Measurements from ENCODE around the gene ACP1. TPM values are rescaled to one million over a fixed set of nuclear protein-coding genes. Genes with fewer than 3 reads are reported as not detected.

The ACP1 gene
- total RNA-seq, 1 donor from 2014 or later = 68.4 TPM

DNA sequence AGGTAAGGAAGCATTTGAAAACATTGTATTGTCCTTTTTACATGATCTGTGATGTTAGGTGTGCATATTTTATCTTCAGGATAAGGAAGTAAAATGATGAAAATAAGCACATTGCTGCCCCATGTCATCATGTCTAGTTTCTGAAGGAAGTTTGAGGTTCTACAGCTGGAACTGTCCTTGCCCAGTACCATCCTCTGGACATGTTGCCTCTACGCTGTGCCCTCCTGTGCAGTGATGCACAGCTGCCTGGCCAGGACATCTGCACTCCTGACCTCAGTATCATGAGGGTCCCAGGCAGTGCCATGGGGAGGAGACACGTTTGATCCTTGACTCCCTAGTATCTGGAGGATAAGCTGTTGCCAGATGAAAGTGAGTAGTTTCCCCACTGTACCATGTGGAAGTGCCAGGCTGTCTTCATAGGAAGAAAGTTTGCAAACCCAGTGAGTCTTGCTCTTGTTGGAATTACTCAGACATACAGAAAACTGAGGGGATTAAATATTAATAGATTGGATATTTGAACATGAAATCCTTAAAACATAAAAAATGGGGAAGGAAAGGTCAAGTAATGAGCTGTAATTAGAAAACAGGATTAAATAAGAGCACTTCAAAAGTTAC is 13.7 kb downstream of the ACP1 start:
- intact Hi-C loops (cut with DNase I) = no loop called here

DNA sequence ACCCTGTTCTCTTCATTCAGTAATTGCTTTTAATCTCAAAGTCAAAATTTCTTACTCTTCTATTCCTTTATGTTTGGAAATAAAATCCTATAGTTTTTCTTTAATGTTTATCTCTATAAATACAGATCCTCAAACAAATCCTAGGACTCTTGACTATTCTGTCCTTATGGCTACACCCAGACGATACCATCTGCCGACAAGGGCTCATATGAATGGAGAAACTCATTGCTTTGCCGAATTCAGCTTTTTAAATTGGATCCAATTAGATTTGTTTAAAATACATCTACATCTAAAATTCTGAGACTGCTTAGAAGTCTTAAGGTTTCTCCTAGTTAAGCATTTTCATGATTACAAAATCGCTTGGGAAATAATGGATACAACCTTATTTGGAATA is 14.2 kb downstream of the ACP1 start:
- intact Hi-C loops (cut with DNase I) = no loop called here
- ATAC-seq (no peak), DNase-seq (no peak)
- TF ChIP-seq, protein P1, sequence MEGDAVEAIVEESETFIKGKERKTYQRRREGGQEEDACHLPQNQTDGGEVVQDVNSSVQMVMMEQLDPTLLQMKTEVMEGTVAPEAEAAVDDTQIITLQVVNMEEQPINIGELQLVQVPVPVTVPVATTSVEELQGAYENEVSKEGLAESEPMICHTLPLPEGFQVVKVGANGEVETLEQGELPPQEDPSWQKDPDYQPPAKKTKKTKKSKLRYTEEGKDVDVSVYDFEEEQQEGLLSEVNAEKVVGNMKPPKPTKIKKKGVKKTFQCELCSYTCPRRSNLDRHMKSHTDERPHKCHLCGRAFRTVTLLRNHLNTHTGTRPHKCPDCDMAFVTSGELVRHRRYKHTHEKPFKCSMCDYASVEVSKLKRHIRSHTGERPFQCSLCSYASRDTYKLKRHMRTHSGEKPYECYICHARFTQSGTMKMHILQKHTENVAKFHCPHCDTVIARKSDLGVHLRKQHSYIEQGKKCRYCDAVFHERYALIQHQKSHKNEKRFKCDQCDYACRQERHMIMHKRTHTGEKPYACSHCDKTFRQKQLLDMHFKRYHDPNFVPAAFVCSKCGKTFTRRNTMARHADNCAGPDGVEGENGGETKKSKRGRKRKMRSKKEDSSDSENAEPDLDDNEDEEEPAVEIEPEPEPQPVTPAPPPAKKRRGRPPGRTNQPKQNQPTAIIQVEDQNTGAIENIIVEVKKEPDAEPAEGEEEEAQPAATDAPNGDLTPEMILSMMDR (IDR thresholded peaks at IDR 0.05) = no peak
- H3K4me1 ChIP-seq = no peaks in the 10 kb centered on the region
- peaks cover 94% of the 10 kb centered on the region for H3K36me3 ChIP-seq
- H3K4me3 ChIP-seq = no peak overlapping the region
- H3K27ac ChIP-seq = peak overlapping the region; percentile 26
- no peaks in the 10 kb centered on the region for H3K9me3 ChIP-seq
- H3K27me3 ChIP-seq = no peaks in the 10 kb centered on the region

More for the DNA sequence above, 13.7 kb downstream of the ACP1 start:
- H3K27ac ChIP-seq = peak overlapping the region; percentile 26
- no peak overlapping the region for H3K4me3 ChIP-seq
- H3K27me3 ChIP-seq = no peaks in the 10 kb centered on the region
- H3K4me1 ChIP-seq = no peaks in the 10 kb centered on the region
- ATAC-seq = peak; percentile 42
- no peak for DNase-seq
- TF ChIP-seq, protein P1 (IDR thresholded peaks at IDR 0.05) = no peak
- H3K36me3 ChIP-seq = peaks cover 97% of the 10 kb centered on the region
- H3K9me3 ChIP-seq = no peaks in the 10 kb centered on the region

DNA sequence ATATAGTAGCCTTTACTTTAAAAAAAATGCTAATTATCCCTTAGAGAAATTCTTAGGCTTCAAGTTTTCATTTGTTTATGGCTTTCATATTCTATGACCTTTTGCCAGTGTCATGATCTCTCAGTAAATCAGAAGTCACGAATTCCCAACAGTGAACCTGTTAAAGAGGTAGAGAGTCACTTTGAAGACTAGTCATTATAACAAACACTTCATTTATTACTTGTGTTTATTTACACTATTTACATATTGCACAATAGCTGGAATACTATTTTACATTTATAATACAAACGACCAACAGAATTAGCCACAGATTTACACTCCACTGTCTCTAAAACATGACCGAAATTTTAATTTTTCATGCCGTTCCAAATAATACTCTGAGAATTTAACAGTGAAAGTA is 14.6 kb downstream of the ACP1 start:
- Histone ChIP-seq H3K4me1 (no peaks in the 10 kb centered on the region), H3K27me3 (no peaks in the 10 kb centered on the region), H3K9me3 (no peaks in the 10 kb centered on the region), H3K36me3 (peaks cover 90% of the 10 kb centered on the region), H3K4me3 (no peak overlapping the region), H3K27ac (no peak overlapping the region)
- TF ChIP-seq, protein P1 (IDR thresholded peaks at IDR 0.05) = no peak
- ATAC-seq = no peak
- DNase-seq = no peak
- intact Hi-C loops (cut with DNase I) = no loop called here

DNA sequence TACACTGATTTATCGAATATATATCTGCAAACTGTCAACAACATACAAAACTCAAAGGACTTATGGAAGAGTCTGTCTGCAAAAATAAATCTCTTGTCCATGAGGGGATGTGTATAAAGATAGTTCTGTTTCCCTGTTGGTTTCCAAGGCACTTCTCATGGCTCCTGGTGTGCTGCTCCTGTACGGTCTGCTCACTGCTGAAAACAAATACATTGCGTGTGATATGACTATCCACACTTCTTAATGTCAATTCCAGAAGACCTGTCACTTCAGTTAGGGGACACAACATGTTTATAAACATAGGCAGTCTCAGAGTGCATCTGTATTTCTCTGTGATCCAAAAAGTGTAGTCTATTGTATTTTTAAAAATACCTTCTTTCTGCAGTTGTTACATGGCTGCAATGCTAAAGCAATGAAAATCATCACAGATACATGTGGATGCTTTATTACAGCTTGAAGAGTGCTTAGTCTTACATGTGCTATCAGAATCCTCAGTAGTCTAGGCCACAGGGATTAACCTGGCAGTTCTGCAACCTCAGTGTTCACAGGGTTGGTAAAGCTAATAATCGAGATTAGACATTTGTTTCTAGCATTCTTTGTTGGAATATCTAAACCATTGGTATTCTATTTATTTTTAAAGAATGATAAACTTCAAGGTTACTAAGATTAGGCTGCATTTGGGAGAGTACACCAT is 15.4 kb downstream of the ACP1 start:
- DNase-seq (no peak), ATAC-seq (no peak)
- TF ChIP-seq, protein P1 (IDR thresholded peaks at IDR 0.05) = no peak
- Histone ChIP-seq H3K36me3 (peaks cover 83% of the 10 kb centered on the region), H3K4me3 (no peak overlapping the region), H3K9me3 (no peaks in the 10 kb centered on the region), H3K4me1 (peaks cover 3% of the 10 kb centered on the region), H3K27ac (no peak overlapping the region), H3K27me3 (no peaks in the 10 kb centered on the region)
- intact Hi-C loops (cut with DNase I) = no loop called here

DNA sequence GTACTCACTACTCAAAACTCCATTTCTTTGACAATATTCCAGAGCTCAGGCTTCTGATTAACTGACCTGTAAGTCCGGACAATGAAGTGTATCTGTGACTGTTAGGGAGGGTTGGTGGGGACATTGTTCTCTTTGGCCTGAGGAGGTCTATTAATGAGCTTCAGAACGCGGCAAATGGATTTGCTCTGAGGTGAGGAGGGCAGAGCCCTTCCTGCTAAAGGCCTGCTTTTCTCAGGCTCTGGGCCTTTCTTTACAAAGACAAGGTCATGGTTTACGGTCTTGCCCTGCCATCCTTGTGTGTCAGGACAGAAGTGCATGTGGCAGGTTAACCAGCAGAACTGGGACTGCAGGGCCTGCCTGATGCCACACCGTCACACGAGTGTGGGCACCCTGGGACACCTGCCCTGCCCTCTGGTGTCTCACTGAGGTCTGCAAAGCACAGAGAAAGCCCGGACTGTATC is 15.9 kb downstream of the ACP1 start:
- no peaks in the 10 kb centered on the region for H3K27me3 ChIP-seq
- H3K4me1 ChIP-seq = peaks cover 9% of the 10 kb centered on the region
- intact Hi-C loops (cut with DNase I) = no loop called here
- no peaks in the 10 kb centered on the region for H3K9me3 ChIP-seq
- ATAC-seq (peak; percentile 43), DNase-seq (no peak)
- no peak overlapping the region for H3K27ac ChIP-seq
- TF ChIP-seq, protein P1 (IDR thresholded peaks at IDR 0.05) = no peak
- no peak overlapping the region for H3K4me3 ChIP-seq
- H3K36me3 ChIP-seq = peaks cover 78% of the 10 kb centered on the region
